A673 (cell line): Measurements from ENCODE around the gene ARMCX4. TPM values are rescaled to one million over a fixed set of nuclear protein-coding genes. Genes with fewer than 3 reads are reported as not detected.

ENCODE experiments used
- BruUV-seq: library from RNA; stranded (reverse); fragments of 400-500 nt; replicated peaks from 2 replicates; lab custom pipeline; 2021; lab: Mats Ljungman, UMichigan
- CTCF ChIA-PET: fragments of 300-600 bp; sonication (Branson Sonifier 250); formaldehyde crosslinking; loops from one replicate; lab custom pipeline; 2022; ENCODE audit warnings: antibody characterized with exemption; lab: Charles Lee
- POLR2A ChIA-PET: fragments of 300-600 bp; sonication (Branson Sonifier 250); formaldehyde crosslinking; loops from one replicate; lab custom pipeline; 2022; ENCODE audit warnings: antibody characterized with exemption; ENCODE audit not compliant: low non-redundant PET; lab: Charles Lee
- DNase-seq: peaks from one replicate; pipeline ENCODE4 v3.0.0-alpha.2; 2015; ENCODE audit warnings: low spot score
- H3K27ac ChIP-seq: fragments of 200-600 bp; sonication (generic); 2 replicates; pipeline ENCODE4 v1.5.1; 2016; ENCODE audit warnings: mixed run types, low read depth, mild to moderate bottlenecking, mixed read lengths, antibody characterized with exemption, low read length; ENCODE audit not compliant: poor library complexity, severe bottlenecking
- H3K27me3 ChIP-seq: fragments of 200-600 bp; sonication (generic); replicated peaks from 2 replicates; pipeline ENCODE4 v1.6.1; 2017; ENCODE audit warnings: mixed run types, low read depth, mild to moderate bottlenecking, mixed read lengths, antibody characterized with exemption, low read length; ENCODE audit not compliant: insufficient read depth, poor library complexity
- H3K36me3 ChIP-seq: fragments of 200-600 bp; sonication (generic); 2 replicates; pipeline ENCODE4 v1.6.1; 2016; ENCODE audit warnings: mixed run types, mild to moderate bottlenecking, mixed read lengths, antibody characterized with exemption, low read length; ENCODE audit not compliant: insufficient read depth, poor library complexity, severe bottlenecking
- H3K4me1 ChIP-seq: fragments of 200-600 bp; sonication (generic); 2 replicates; pipeline ENCODE4 v1.6.1; 2017; ENCODE audit warnings: mixed run types, mild to moderate bottlenecking, mixed read lengths, antibody characterized with exemption, low read length; ENCODE audit not compliant: insufficient read depth, poor library complexity, severe bottlenecking
- H3K4me3 ChIP-seq: fragments of 200-600 bp; sonication (generic); 2 replicates; pipeline ENCODE4 v1.5.1; 2016; ENCODE audit warnings: low read depth, mixed run types, mild to moderate bottlenecking, mixed read lengths, low read length; ENCODE audit not compliant: poor library complexity, severe bottlenecking
- H3K9me3 ChIP-seq: fragments of 200-600 bp; sonication (generic); 2 replicates; pipeline ENCODE4 v1.6.1; 2016; ENCODE audit warnings: mixed run types, low read depth, mild to moderate bottlenecking, mixed read lengths, antibody characterized with exemption, low read length; ENCODE audit not compliant: poor library complexity, severe bottlenecking
- CTCF ChIP-seq: fragments of 300-800, 200-600 bp; sonication (generic); conservative IDR thresholded peaks from 2 replicates; pipeline ENCODE4 v1.5.1; 2017; ENCODE audit warnings: low read depth, mild to moderate bottlenecking, antibody characterized with exemption, low read length, moderate library complexity, mixed read lengths
- EZH2 ChIP-seq: fragments of 200-600 bp; sonication (generic); IDR thresholded peaks from 2 replicates; pipeline ENCODE4 v1.6.1; 2017; ENCODE audit warnings: borderline replicate concordance, low read depth, mild to moderate bottlenecking, mixed read lengths, antibody characterized with exemption, low read length; ENCODE audit not compliant: poor library complexity, severe bottlenecking
- intact Hi-C: fragments of 100-400 bp; cut with micrococcal nuclease; formaldehyde crosslinking; loops from one replicate; pipeline ENCODE4 v1.10.0; 2022; ENCODE audit not compliant: unreplicated experiment
- total RNA-seq: library from RNA; stranded (reverse); gene quantifications from 2 replicates; pipeline ENCODE4 v1.2.3, GENCODE V29; 2021

The ARMCX4 gene
- total RNA-seq, 1 experiment from 2014 or later = 12.0 TPM

GRCh38 chrX:101450085-101450484 lies 35.2 kb upstream of the ARMCX4 start:
- TF ChIP-seq EZH2 (no peak), CTCF (no peak)
- Histone ChIP-seq H3K9me3 (no peaks in the 10 kb centered on the region), H3K27ac (no peak overlapping the region), H3K4me3 (no peak overlapping the region), H3K4me1 (no peaks in the 10 kb centered on the region), H3K27me3 (no peaks in the 10 kb centered on the region), H3K36me3 (no peaks in the 10 kb centered on the region)
- ChIA-PET CTCF (no interaction called here), POLR2A (no interaction called here)
- intact Hi-C loops = no loop called here
- DNase-seq = no peak
- no TSS peak for BruUV-seq

GRCh38 chrX:101450961-101451360 lies 34.3 kb upstream of the ARMCX4 start:
- POLR2A ChIA-PET = no interaction called here
- H3K36me3 ChIP-seq = no peaks in the 10 kb centered on the region
- no TSS peak for BruUV-seq
- no peak for DNase-seq
- H3K4me1 ChIP-seq = no peaks in the 10 kb centered on the region
- no peaks in the 10 kb centered on the region for H3K9me3 ChIP-seq
- TF ChIP-seq EZH2 = no peak
- intact Hi-C loops = no loop called here
- no peaks in the 10 kb centered on the region for H3K27me3 ChIP-seq
- H3K27ac ChIP-seq = no peak overlapping the region
- H3K4me3 ChIP-seq = no peak overlapping the region
- CTCF ChIA-PET = no interaction called here

GRCh38 chrX:101452056-101452455 lies 33.2 kb upstream of the ARMCX4 start:
- intact Hi-C loops = no loop called here
- Histone ChIP-seq H3K9me3 (no peaks in the 10 kb centered on the region), H3K27ac (no peak overlapping the region), H3K4me3 (no peak overlapping the region), H3K4me1 (no peaks in the 10 kb centered on the region), H3K27me3 (no peaks in the 10 kb centered on the region), H3K36me3 (no peaks in the 10 kb centered on the region)
- ChIA-PET POLR2A (no interaction called here), CTCF (no interaction called here)
- BruUV-seq = no TSS peak
- TF ChIP-seq EZH2 = no peak
- TF ChIP-seq CTCF = no peak
- DNase-seq = no peak

GRCh38 chrX:101460669-101461068 lies 24.6 kb upstream of the ARMCX4 start:
- peak; percentile 23 for DNase-seq
- ChIA-PET CTCF (no interaction called here), POLR2A (interaction anchor here (0.6 kb wide), 1 partner anchor 22 kb away, joined by 3 read pairs; no protein-coding TSS in a partner anchor)
- Histone ChIP-seq H3K27me3 (no peaks in the 10 kb centered on the region), H3K4me3 (no peak overlapping the region), H3K27ac (no peak overlapping the region), H3K36me3 (no peaks in the 10 kb centered on the region), H3K4me1 (no peaks in the 10 kb centered on the region), H3K9me3 (no peaks in the 10 kb centered on the region)
- intact Hi-C loops = no loop called here
- BruUV-seq = no TSS peak
- TF ChIP-seq CTCF = no peak
- no peak for TF ChIP-seq EZH2
